GM19324 (cell line): ENCODE measurements around the gene CAPSL.
"Not testable (repeated sequence)": the region's sequence is repeated elsewhere in the genome, so short reads cannot be mapped to it uniquely, and the experiment has no call there.

Source experiments
- ATAC-seq: cut with Tn5 transposase; IDR thresholded peaks from one replicate; pipeline ENCODE4 v1.9.1; 2021; ENCODE audit warnings: mild to moderate bottlenecking, moderate library complexity; ENCODE audit not compliant: unreplicated experiment, low FRiP score

CAPSL gene

GRCh38 chr5:35908814-35909213, 29.6 kb downstream of the CAPSL start:
- no peak for ATAC-seq

- no peak for ATAC-seq
These were observed 30.2 kb downstream of the CAPSL start for GRCh38 chr5:35908228-35908627.

GRCh38 chr5:35904443-35905132, 33.8 kb downstream of the CAPSL start:
- ATAC-seq, result peak; percentile 50

GRCh38 chr5:35903631-35904203, 34.7 kb downstream of the CAPSL start:
- no peak for ATAC-seq

- ATAC-seq, result no peak
These were observed 36.3 kb downstream of the CAPSL start for GRCh38 chr5:35902046-35902672.

- ATAC-seq, result no peak
These were observed 37.3 kb downstream of the CAPSL start for GRCh38 chr5:35900972-35901695.

GRCh38 chr5:35899800-35900199, 38.6 kb downstream of the CAPSL start:
- no peak for ATAC-seq

- ATAC-seq, result no peak
These were observed 39.3 kb downstream of the CAPSL start for GRCh38 chr5:35898952-35899660.

GRCh38 chr5:35894131-35894530, 44.3 kb downstream of the CAPSL start:
- ATAC-seq, result no peak

- not testable (repeated sequence) for ATAC-seq
These were observed 45.6 kb downstream of the CAPSL start for GRCh38 chr5:35892799-35893198.

- ATAC-seq, result no peak
These were observed 48.1 kb downstream of the CAPSL start for GRCh38 chr5:35890021-35891020.

GRCh38 chr5:35887321-35888100, 50.9 kb downstream of the CAPSL start:
- no peak for ATAC-seq

- no peak for ATAC-seq
These were observed 52.0 kb downstream of the CAPSL start for GRCh38 chr5:35886381-35886780.

GRCh38 chr5:35884773-35885172, 53.6 kb downstream of the CAPSL start:
- no peak for ATAC-seq

- no peak for ATAC-seq
These were observed 54.1 kb downstream of the CAPSL start for GRCh38 chr5:35884191-35884769.

- ATAC-seq, result no peak
These were observed 56.7 kb downstream of the CAPSL start for GRCh38 chr5:35881758-35882157.

- ATAC-seq, result no peak
These were observed 58.3 kb downstream of the CAPSL start for GRCh38 chr5:35880156-35880555.

- no peak for ATAC-seq
These were observed 58.8 kb downstream of the CAPSL start for GRCh38 chr5:35879649-35880048.
